ENCODE data around the gene UBAC1.
A peak's percentile ranks its signal among the peaks of the same experiment; 100 is the strongest.

Gene UBAC1

DNA sequence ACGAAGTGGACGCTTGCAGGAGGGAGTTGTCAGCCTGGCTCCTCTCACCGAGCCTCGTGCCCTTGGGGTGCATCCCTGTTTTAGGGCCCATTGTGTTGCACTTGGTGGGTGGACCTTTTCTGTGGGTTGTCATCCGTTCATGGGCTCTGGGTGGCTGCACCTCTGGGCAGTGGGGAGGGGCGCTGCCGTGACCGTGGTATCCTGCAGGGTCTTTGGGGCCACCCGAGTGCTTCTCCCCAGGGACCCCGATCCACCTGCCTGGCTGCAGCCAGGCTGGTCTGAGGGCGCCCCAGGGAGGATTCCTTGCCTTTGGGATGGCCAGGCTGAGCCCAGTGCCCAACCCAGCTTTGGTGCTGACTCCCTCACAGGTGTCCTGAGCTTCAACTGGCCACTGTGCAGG lies 41.0 kb upstream of the UBAC1 start:
- H3K9me3 ChIP-seq (ENCODE audit: low read length), result no peaks in the 10 kb centered on the region
- H3K4me1 ChIP-seq (ENCODE audit: insufficient read depth, low read length), result peaks cover 53% of the 10 kb centered on the region
- no peak overlapping the region for H3K4me3 ChIP-seq (ENCODE audit: low read length)
- H2AFZ ChIP-seq (ENCODE audit: low read depth, low read length), result no peak overlapping the region
- H3K36me3 ChIP-seq (ENCODE audit: insufficient read depth, low read length), result no peaks in the 10 kb centered on the region
- H3K27me3 ChIP-seq (ENCODE audit: insufficient read depth, low read length), result no peaks in the 10 kb centered on the region

GRCh38 chr9:136001231-136001630 lies 40.1 kb upstream of the UBAC1 start:
- Histone ChIP-seq H3K27me3 (ENCODE audit: insufficient read depth, low read length) (no peaks in the 10 kb centered on the region), H3K9me3 (ENCODE audit: low read length) (no peaks in the 10 kb centered on the region), H3K36me3 (ENCODE audit: insufficient read depth, low read length) (no peaks in the 10 kb centered on the region), H3K4me3 (ENCODE audit: low read length) (no peak overlapping the region), H3K4me1 (ENCODE audit: insufficient read depth, low read length) (peaks cover 43% of the 10 kb centered on the region), H2AFZ (ENCODE audit: low read depth, low read length) (no peak overlapping the region)

DNA sequence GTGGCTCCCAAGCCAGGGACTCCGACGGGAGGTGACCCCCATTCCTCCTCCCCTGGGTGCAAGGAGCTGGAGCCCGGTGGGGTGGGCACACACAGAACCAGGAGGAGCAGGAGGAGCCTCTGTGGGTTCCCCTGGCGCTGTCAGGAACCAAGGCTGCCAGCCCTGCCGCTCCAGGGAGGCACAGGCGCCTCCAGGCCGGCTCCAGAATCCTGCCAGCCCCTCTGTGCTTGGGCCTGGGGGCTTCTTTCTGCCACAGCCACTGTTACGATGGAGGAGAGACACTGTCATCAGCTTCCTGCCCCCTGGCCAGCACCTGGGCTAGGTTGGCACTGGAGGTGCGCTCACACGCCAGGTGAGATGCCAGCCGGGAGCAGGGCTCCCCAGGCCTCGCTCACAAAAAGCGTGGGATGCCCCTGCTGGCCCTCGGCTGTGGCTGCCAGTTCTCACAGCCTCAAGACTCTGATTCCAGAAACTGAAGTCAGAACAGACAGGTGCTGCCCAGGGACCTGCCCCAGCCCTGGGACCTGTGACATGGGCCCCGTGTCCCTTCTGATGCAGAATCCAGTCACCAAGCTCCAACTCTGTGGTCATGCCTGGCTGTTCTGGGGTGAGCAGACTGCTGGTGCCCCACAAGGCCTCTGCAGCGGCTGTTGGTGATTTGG lies 37.4 kb upstream of the UBAC1 start:
- Histone ChIP-seq H3K27me3 (ENCODE audit: insufficient read depth, low read length) (no peaks in the 10 kb centered on the region), H3K9me3 (ENCODE audit: low read length) (no peaks in the 10 kb centered on the region), H3K4me3 (ENCODE audit: low read length) (no peak overlapping the region), H3K36me3 (ENCODE audit: insufficient read depth, low read length) (no peaks in the 10 kb centered on the region), H3K4me1 (ENCODE audit: insufficient read depth, low read length) (peaks cover 30% of the 10 kb centered on the region), H2AFZ (ENCODE audit: low read depth, low read length) (no peak overlapping the region)

DNA sequence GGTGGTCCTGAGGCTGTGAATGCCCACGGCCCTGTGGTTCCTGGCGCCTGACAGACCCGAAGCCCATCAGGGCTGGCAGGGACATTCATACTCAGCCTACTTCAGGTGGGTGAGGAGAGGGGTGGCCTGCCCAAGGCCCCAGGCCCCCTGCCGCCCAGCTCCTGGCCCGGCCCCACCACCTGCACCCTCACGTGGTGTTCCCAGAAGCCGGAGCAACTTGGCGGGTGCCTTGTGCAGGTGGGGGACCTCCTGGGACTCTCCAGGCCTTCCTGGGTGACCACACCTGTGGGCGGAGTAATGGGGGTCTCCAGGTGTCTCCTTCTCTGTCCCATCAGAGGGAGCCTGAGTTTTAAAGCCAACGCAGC lies 36.8 kb upstream of the UBAC1 start:
- no peaks in the 10 kb centered on the region for H3K27me3 ChIP-seq (ENCODE audit: insufficient read depth, low read length)
- no peak overlapping the region for H3K4me3 ChIP-seq (ENCODE audit: low read length)
- peaks cover 30% of the 10 kb centered on the region for H3K4me1 ChIP-seq (ENCODE audit: insufficient read depth, low read length)
- no peaks in the 10 kb centered on the region for H3K9me3 ChIP-seq (ENCODE audit: low read length)
- H2AFZ ChIP-seq (ENCODE audit: low read depth, low read length), result no peak overlapping the region
- no peaks in the 10 kb centered on the region for H3K36me3 ChIP-seq (ENCODE audit: insufficient read depth, low read length)

DNA sequence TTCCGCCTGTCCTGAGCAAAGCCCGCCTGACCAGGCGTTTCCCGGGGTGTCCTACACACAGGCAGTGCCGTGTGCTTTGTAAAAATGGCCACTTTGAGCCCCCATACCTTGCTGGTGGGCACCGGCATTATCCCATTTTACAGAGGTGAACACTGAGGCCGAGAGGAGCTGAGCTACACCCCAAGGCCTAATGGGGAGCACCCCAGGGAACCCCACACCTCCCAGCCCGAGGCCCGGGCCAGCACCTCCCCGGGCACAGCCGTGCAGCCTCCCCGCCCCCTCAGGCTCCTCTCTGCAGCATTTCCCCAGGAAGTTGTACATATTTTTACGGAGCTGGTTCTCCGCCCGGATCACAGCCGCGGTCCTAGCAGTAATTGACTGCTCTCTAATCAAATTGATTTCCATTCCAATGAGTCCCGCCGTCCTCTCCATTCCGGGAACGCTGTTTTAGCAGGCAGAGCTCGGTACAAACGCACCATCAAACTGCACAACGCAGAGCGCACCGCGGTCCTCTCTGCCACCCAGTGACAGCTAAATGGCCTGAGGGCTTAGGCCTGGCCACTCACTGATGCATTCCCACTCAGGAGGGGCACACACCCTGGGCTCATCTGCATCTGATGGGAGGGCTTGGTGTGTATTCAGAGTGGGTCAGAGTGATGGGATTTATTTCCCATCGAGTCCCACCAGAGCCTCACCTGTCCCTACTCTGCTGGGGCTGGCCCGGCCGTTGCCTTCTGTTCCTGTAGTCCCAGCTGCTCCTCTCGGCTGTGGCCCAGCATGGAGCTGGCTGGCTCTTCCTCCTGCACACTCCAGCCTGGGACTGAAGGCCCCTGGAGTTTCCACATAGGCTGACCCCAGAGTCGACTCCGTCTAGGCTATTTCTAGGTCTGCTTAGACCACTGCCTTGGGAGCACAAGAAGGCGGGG lies 36.2 kb upstream of the UBAC1 start:
- Histone ChIP-seq H3K9me3 (ENCODE audit: low read length) (no peaks in the 10 kb centered on the region), H3K27me3 (ENCODE audit: insufficient read depth, low read length) (no peaks in the 10 kb centered on the region), H3K36me3 (ENCODE audit: insufficient read depth, low read length) (no peaks in the 10 kb centered on the region), H3K4me1 (ENCODE audit: insufficient read depth, low read length) (peaks cover 34% of the 10 kb centered on the region), H3K4me3 (ENCODE audit: low read length) (no peak overlapping the region), H2AFZ (ENCODE audit: low read depth, low read length) (no peak overlapping the region)

DNA sequence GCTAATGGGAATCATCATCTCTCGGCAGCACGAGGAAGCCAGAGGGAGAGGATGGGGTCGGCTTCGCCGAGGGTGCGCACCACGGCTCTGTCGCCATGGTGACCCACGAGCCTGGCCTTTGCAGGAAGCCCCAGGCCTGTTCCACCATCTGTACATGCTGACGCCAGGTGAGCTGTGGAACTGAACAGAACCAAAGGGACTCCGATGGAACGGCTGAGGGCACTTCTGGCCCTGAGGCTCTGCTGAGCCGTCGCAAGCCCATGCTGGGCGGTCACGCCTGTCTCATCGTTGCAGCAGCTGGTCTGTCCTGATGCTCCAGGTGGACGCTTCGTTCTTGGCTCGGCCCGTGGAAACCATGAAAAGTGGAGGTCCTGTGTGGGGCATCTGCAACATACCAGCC lies 34.6 kb upstream of the UBAC1 start:
- Histone ChIP-seq H3K4me3 (ENCODE audit: low read length) (no peak overlapping the region), H3K27me3 (ENCODE audit: insufficient read depth, low read length) (no peaks in the 10 kb centered on the region), H3K36me3 (ENCODE audit: insufficient read depth, low read length) (no peaks in the 10 kb centered on the region), H2AFZ (ENCODE audit: low read depth, low read length) (no peak overlapping the region), H3K9me3 (ENCODE audit: low read length) (no peaks in the 10 kb centered on the region), H3K4me1 (ENCODE audit: insufficient read depth, low read length) (peaks cover 42% of the 10 kb centered on the region)

DNA sequence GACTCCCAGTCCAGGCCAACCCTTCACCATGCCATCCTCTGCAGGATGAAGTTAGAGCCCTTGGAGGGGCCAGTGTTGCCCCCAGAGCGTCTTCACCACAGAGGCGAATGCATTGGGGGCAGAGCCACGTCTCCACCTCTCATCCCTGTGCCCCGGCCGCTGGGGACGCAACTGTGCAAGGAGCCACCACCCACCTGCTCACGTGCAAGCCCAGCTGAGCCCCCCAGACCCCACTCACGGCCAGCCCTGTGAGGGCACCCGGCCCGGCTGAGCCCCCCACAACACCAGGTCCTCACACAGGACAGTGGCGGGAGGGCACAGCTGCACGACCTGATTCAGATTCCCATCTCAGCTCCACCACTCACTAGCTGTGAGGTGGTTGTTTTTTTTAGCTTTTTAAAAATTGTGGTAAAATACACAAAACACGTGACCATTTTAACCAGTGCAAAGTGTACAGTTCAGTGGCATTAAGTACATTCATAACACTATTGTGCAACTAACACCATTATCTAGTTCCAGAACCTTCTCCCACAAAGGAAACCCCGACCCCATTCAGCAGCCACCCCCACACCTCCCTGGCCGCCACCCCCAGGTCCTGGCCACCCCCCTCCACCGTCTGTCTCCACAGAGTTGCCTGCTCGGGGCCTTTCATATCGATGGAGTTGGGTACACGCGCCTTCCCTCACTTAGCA lies 33.5 kb upstream of the UBAC1 start:
- no peaks in the 10 kb centered on the region for H3K36me3 ChIP-seq (ENCODE audit: insufficient read depth, low read length)
- no peak overlapping the region for H3K4me3 ChIP-seq (ENCODE audit: low read length)
- no peaks in the 10 kb centered on the region for H3K9me3 ChIP-seq (ENCODE audit: low read length)
- no peak overlapping the region for H2AFZ ChIP-seq (ENCODE audit: low read depth, low read length)
- no peaks in the 10 kb centered on the region for H3K27me3 ChIP-seq (ENCODE audit: insufficient read depth, low read length)
- peaks cover 48% of the 10 kb centered on the region for H3K4me1 ChIP-seq (ENCODE audit: insufficient read depth, low read length)

DNA sequence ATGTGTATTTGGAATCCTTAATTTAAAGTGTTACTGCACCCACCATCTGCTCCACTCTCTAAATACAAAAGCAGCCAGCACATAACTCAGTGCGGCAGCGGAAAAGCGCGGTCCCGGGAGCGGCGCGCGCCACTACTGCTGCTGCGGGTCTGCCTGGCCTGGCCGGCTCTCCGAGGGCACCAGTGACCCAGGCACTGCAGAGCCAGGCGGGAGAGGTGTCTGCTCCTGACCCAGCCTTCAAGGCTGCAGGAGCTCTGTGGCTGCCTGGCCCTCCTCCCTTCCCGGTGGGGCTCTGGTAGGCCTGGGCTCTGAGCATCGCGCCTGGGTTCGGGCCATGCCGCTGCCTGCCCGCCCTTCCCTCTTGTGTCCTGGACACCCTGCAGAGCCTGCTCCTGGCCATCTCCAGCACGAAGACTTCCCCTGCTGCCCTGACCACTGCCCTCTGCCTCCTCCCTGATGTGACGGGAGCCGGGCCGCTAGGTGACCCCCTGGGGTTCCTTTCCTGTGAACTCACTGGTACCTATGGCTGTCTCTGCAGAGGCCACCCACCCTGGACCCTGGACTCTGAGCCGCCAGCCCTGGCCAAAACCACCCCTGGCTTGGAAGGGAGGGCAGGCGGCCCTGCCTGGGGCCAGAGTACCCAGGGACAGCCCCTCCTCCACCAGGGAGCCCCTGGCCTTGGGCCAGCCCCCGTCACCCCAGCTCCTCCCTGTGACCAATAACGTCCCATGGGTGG lies 32.8 kb upstream of the UBAC1 start:
- no peak overlapping the region for H2AFZ ChIP-seq (ENCODE audit: low read depth, low read length)
- H3K4me3 ChIP-seq (ENCODE audit: low read length), result no peak overlapping the region
- H3K4me1 ChIP-seq (ENCODE audit: insufficient read depth, low read length), result peaks cover 48% of the 10 kb centered on the region
- H3K36me3 ChIP-seq (ENCODE audit: insufficient read depth, low read length), result no peaks in the 10 kb centered on the region
- H3K27me3 ChIP-seq (ENCODE audit: insufficient read depth, low read length), result no peaks in the 10 kb centered on the region
- no peaks in the 10 kb centered on the region for H3K9me3 ChIP-seq (ENCODE audit: low read length)

DNA sequence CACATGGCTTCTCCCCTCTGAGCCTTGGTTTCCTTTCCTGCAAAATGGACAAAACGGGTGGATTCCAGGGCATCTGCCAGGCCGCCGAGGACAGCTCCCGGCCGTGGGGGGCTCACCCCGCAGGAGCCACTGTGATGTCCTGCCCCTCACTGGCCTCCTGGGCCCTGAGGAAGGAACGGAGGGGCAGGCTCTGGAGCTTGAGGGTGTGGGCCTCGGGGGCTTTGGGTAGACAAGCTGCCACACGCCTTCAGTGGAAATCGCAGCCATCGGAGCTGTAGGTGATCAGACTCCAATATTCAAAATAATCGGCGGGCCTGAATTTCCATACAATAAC lies 32.2 kb upstream of the UBAC1 start:
- no peaks in the 10 kb centered on the region for H3K9me3 ChIP-seq (ENCODE audit: low read length)
- peaks cover 47% of the 10 kb centered on the region for H3K4me1 ChIP-seq (ENCODE audit: insufficient read depth, low read length)
- H2AFZ ChIP-seq (ENCODE audit: low read depth, low read length), result peak overlapping the region; percentile 62
- H3K36me3 ChIP-seq (ENCODE audit: insufficient read depth, low read length), result no peaks in the 10 kb centered on the region
- H3K4me3 ChIP-seq (ENCODE audit: low read length), result peak overlapping the region; percentile 41
- H3K27me3 ChIP-seq (ENCODE audit: insufficient read depth, low read length), result no peaks in the 10 kb centered on the region

- Histone ChIP-seq H3K9me3 (ENCODE audit: low read length) (no peaks in the 10 kb centered on the region), H3K36me3 (ENCODE audit: insufficient read depth, low read length) (no peaks in the 10 kb centered on the region), H3K27me3 (ENCODE audit: insufficient read depth, low read length) (no peaks in the 10 kb centered on the region), H3K4me1 (ENCODE audit: insufficient read depth, low read length) (peaks cover 47% of the 10 kb centered on the region), H3K4me3 (ENCODE audit: low read length) (peak overlapping the region; percentile 41), H2AFZ (ENCODE audit: low read depth, low read length) (peak overlapping the region; percentile 62)
These were observed 31.6 kb upstream of the UBAC1 start for GRCh38 chr9:135992486-135993408.

- H3K9me3 ChIP-seq (ENCODE audit: low read length), result no peaks in the 10 kb centered on the region
These were observed 30.6 kb upstream of the UBAC1 start for GRCh38 chr9:135991771-135992170.

More at GRCh38 chr9:135991771-135992170, 30.6 kb upstream of the UBAC1 start:
- Histone ChIP-seq H3K4me3 (ENCODE audit: low read length) (no peak overlapping the region), H2AFZ (ENCODE audit: low read depth, low read length) (no peak overlapping the region), H3K27me3 (ENCODE audit: insufficient read depth, low read length) (no peaks in the 10 kb centered on the region), H3K36me3 (ENCODE audit: insufficient read depth, low read length) (no peaks in the 10 kb centered on the region), H3K4me1 (ENCODE audit: insufficient read depth, low read length) (peaks cover 50% of the 10 kb centered on the region)
